Activated T-cell treated with anti-CD3 and anti-CD28 coated beads, Interleukin-2, amount 50 U/mL, for 72 hours (primary cell): Measurements from ENCODE around the gene QKI. TPM values are rescaled to one million over a fixed set of nuclear protein-coding genes. Genes with fewer than 3 reads are reported as not detected.

Experiments used
- ATAC-seq, 2 donors: fragments of 150-1000 bp; cut with Tn5 transposase; replicated peaks in 1 of 2; 2 replicates each; pipeline ENCODE4 v1.10.0; 2021; ENCODE audit warnings: moderate library complexity in 2 of 2, mild to moderate bottlenecking in 1 of 2
- DNase-seq, 2 donors: peaks; one replicate each; pipeline ENCODE4 v3.0.0; 2021 to 2022; ENCODE audit warnings: mixed read lengths in 1 of 2
- H3K27ac Mint-ChIP-seq: one replicate; pipeline ENCODE4 v1.8.0; 2022; ENCODE audit warnings: mild to moderate bottlenecking, moderate library complexity, mixed read lengths
- H3K27me3 Mint-ChIP-seq: one replicate; pipeline ENCODE4 v1.8.0; 2022; ENCODE audit warnings: low read depth, mixed read lengths
- H3K36me3 Mint-ChIP-seq, 2 donors: one replicate each; pipeline ENCODE4 v1.8.0; 2022; ENCODE audit warnings: mixed read lengths in 2 of 2, mild to moderate bottlenecking in 1 of 2; ENCODE audit not compliant: insufficient read depth in 2 of 2
- H3K4me1 Mint-ChIP-seq: one replicate; pipeline ENCODE4 v1.8.0; 2022; ENCODE audit warnings: low read depth, mixed read lengths
- H3K4me3 Mint-ChIP-seq, 2 donors: one replicate each; pipeline ENCODE4 v1.8.0; 2022; ENCODE audit warnings: mild to moderate bottlenecking in 2 of 2, mixed read lengths in 2 of 2, moderate library complexity in 2 of 2
- H3K9me3 Mint-ChIP-seq, 2 donors: one replicate each; pipeline ENCODE4 v1.8.0; 2022; ENCODE audit warnings: mixed read lengths in 2 of 2
- total RNA-seq, 2 donors: library from RNA; stranded (reverse); gene quantifications; one replicate each; pipeline ENCODE4 v1.2.3, GENCODE V29; 2022

QKI gene
- total RNA-seq, 2 donors from 2014 or later: 62.0 to 64.2 TPM

DNA sequence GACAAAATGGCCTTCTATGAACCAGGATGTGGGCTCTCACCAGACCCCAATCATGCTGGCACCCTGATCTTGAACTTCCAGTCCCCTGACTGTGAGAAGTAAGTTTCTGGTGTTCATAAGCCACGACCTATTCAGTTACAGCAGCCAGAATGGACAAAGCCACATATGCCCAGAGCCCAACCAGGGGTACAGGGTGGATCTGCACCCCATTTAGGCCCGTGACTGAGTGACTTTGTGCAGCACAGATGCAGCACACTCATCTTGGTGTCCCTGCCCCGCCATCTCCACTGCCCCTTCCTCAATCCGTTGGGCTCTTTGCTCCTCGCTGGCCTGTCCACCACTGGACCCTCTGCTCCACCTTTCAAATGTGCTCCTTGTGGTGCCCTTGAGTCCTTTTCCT lies 205.6 kb downstream of the QKI start:
- no peak overlapping the region for H3K27ac Mint-ChIP-seq

GRCh38 chr6:163620670-163621330 lies 206.3 kb downstream of the QKI start:
- Mint-ChIP-seq H3K4me1 (no peaks in the 10 kb centered on the region), H3K4me3 (no peak overlapping the region), H3K36me3 (no peaks in the 10 kb centered on the region), H3K27me3 (no peaks in the 10 kb centered on the region), H3K9me3 (peaks cover 0 to 2% of the 10 kb centered on the region in 2 donors), H3K27ac (no peak overlapping the region)
- DNase-seq (no peak), ATAC-seq (no peak)

More for the DNA sequence above, 205.6 kb downstream of the QKI start:
- no peaks in the 10 kb centered on the region for H3K4me1 Mint-ChIP-seq
- ATAC-seq (no peak), DNase-seq (no peak)
- H3K9me3 Mint-ChIP-seq: peaks cover 0 to 2% of the 10 kb centered on the region in 2 donors
- no peaks in the 10 kb centered on the region for H3K27me3 Mint-ChIP-seq
- no peaks in the 10 kb centered on the region for H3K36me3 Mint-ChIP-seq
- no peak overlapping the region for H3K4me3 Mint-ChIP-seq

GRCh38 chr6:163625265-163625664 lies 210.7 kb downstream of the QKI start:
- no peak overlapping the region for H3K4me3 Mint-ChIP-seq

DNA sequence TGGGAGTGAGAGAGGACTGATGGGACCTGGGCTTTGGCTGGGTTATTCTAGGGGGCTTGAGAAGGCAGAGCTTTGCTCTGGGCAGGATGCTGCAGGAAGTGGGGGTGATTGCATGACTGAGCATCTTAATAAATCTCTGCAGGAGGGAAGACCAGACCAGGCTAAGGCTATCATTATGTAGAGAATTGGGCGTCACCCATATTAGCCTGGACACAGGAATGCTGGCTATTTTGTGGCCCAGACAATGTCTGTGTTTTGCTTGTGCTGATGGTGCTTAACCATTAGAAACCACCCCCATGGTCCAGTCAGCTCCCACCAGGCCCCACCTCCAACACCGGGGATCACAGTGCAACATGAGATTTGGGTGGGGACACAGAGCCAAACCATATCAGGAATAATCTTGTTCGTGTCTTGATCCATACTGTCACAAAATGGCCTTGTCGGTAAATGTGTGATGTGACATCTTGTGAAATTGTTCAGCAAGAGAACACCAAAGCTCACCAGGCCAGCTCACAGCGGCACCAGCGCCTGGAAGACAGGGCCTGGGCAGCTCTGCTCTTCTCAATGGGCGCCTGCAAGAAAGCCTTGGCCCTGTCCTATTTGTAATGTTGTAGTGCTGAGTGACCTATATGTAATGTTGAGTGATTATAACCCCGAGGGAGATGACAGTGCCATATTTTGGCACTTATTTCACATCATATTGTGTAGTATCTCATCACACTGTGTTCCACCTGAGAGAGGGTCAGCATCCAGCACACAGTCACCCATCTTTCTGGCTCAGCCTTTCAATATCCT lies 211.8 kb downstream of the QKI start:
- peaks cover 0 to 2% of the 10 kb centered on the region in 2 donors for H3K9me3 Mint-ChIP-seq
- H3K4me1 Mint-ChIP-seq: no peaks in the 10 kb centered on the region
- H3K27ac Mint-ChIP-seq: no peak overlapping the region
- H3K27me3 Mint-ChIP-seq: no peaks in the 10 kb centered on the region
- ATAC-seq: no peak
- H3K36me3 Mint-ChIP-seq: no peaks in the 10 kb centered on the region
- DNase-seq: no peak
- no peak overlapping the region for H3K4me3 Mint-ChIP-seq

More at GRCh38 chr6:163625265-163625664, 210.7 kb downstream of the QKI start:
- Mint-ChIP-seq H3K36me3 (no peaks in the 10 kb centered on the region), H3K27me3 (no peaks in the 10 kb centered on the region), H3K9me3 (peaks cover 0 to 2% of the 10 kb centered on the region in 2 donors), H3K27ac (no peak overlapping the region), H3K4me1 (no peaks in the 10 kb centered on the region)
- DNase-seq (no peak), ATAC-seq (no peak)

DNA sequence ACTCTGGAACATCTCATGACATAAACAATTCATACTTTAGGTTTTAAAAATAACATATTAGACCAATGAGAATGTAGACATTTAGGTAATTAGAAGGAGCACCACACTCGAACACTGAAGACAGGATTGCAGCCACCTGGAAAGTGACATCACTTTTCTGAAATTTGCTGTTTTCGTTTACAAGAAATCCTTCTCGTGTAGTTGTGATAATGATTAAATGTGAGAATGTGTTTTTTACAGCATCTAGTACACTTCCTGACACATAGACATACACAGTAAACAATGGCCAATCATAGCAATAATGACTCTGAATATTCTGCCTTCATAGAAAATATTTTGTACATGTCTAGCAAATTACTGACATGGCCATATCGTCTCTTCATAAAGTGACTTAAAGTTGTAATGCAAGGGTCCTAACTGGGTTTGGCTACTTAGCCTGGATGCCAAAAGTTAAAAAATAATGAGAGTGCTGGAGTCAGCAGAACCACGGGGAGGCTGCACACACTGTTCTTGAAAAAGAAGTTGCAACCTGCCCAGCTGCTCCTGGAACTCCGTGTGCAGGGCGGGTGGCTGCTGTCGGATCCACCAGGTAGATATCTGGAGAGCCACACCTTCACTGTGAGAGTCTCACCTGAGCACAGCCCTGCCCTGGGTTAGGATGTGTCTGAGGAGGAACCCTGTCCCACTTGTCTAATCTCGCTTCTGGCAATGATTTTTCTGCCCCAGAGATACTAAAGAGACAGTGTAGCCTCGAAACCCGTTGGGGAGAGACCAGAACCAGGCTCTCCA lies 212.9 kb downstream of the QKI start:
- Mint-ChIP-seq H3K27ac (no peak overlapping the region), H3K4me1 (no peaks in the 10 kb centered on the region), H3K4me3 (no peak overlapping the region), H3K27me3 (no peaks in the 10 kb centered on the region), H3K36me3 (no peaks in the 10 kb centered on the region), H3K9me3 (peaks cover 0 to 2% of the 10 kb centered on the region in 2 donors)
- no peak for ATAC-seq
- no peak for DNase-seq
